Amygdala (tissue), 56 donors: ENCODE results near the gene GABRQ.

Source experiments
- DNase-seq, 56 donors: peaks; one replicate each; lab custom pipeline; 2025; lab: John Stamatoyannopoulos, UW

The GABRQ gene

GRCh38 chrX:152637649-152638442 is at the start of gene GABRQ:
Gene GABRQ (plus strand): TSS chrX:152637895. CDS start chrX:152638203, 308 bp downstream.
- peak in 29 of 56 donors; percentile 4 to 64 (median 11) for DNase-seq

DNA sequence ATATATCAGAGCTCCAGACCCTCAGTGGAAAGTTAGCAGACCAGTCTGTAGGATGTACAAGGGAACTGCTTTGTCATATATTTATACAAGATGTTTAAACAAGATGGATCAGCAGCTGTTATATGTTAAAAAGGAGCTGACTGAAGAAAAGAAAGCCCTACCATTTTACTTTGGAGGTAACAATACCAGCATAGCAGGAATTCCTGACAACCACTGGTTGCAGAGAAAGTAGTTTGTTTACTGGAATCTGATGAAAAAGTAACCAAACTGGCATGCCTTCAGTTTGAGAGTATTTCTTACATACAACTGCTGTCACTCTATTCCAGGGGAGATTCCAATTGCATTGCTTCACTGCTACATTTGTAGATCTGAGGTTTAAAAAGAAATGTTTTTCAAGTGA is 49.5 kb upstream of the GABRQ start:
- no peak for DNase-seq

GRCh38 chrX:152600853-152601633 is 36.7 kb upstream of the GABRQ start:
- DNase-seq: peak in 40 of 56 donors; percentile 0 to 69 (median 10)

DNA sequence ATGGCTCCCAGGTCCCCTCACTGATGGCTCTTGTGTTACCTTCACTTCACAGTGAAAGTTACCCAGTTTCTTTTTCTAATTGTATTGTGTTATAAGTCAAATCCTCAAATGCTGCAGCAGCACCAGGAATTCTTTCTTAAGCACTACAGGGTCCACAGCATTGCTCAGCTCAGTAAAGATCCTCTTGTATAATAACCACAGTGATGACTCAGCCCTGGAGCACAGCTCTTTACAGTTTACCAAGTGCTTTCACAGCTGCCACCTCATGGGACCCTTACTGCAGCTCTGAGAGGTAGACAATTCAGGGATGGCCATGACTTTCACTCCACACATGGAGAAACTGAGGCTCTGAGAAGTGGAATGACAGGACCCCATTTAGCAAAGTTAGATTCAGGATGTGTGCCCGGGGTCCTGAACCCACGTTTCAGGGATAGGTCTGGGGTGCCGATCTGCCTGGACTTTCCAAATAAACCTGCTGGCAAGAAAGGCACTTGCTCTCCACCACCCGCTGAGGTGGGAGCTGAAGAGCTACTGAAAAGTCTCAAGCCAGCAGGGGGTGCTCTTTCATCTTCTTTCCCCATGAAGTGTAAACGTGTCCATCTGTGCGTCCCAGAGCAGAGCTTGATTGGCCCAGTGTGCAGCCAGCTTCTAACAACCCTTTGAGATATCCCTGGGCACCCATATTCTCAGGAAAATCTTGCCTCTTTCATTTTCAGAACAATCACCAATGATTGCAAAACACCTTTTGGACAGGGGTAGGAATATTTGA is 35.7 kb upstream of the GABRQ start:
- peak in 2 of 56 donors; percentile 0 for DNase-seq

DNA sequence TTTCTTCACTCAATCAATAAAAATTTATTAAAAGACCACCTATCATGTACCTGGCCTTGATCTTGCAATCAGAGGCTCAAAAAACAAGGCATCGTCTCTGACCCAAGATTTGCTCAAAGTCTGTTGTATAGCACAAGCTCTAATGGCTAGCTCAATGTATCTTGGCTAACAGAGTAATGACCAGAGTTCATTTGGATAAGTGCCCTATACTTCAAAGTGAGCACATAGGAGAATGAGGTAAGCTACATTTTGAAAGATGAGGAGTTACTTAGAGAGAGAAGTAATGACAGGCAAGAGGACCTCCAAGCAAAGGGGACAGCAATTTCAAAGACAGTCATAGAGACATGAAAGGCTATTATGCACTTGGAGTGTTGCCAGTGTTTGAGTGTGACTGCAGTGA is 22.9 kb upstream of the GABRQ start:
- no peak for DNase-seq

- DNase-seq: no peak
Observed at GRCh38 chrX:152619897-152620296, 17.8 kb upstream of the GABRQ start.

GRCh38 chrX:152632445-152633097 is 5.1 kb upstream of the GABRQ start:
- peak in 30 of 56 donors; percentile 0 to 67 (median 8) for DNase-seq

- DNase-seq: peak in 14 of 56 donors; percentile 0 to 59 (median 8)
Observed at GRCh38 chrX:152635941-152636340, 1.8 kb upstream of the GABRQ start.

DNA sequence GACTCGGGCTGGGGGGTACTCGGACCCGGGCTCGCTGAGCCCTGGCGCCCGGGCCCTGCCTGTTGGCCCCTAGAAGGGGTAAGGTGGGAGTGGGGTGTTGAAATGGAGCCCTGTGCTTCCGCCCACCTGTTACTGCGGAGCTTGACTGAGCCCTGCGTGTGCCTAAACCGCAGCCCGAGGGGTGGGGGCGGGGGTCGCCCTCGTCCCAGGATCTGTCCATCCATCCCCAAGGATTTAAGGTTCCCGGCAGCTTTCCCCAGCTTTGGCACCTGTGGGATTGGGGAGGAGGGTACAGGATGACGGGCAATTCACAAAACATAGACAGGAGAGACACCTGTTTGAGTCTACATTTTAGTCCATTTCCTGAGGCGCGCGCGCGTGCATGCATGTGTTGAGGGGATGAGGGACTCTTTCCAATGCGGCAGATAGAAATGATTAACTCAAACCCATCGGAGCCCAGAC is 779 bp downstream of the GABRQ start:
- DNase-seq: no peak

DNA sequence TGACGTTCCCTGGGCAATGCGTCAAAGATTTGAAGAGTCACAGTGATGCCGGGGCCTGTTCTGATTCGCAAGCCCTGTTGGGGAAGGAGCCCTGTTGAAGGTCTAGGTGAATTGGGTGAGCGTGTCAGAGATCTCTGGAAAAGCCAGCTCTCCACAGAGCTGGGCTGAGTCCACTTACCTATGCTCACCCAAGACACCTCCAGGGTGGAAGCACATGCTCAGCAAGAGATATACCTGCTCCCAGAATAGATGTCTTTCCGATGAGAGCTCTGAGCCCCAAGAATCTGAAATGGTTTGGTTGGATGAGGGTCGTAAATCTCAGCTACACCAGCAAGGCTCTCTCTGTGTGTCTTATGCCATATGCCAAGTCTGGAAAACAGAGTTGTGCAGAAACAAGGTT is 1.7 kb downstream of the GABRQ start:
- no peak for DNase-seq

DNA sequence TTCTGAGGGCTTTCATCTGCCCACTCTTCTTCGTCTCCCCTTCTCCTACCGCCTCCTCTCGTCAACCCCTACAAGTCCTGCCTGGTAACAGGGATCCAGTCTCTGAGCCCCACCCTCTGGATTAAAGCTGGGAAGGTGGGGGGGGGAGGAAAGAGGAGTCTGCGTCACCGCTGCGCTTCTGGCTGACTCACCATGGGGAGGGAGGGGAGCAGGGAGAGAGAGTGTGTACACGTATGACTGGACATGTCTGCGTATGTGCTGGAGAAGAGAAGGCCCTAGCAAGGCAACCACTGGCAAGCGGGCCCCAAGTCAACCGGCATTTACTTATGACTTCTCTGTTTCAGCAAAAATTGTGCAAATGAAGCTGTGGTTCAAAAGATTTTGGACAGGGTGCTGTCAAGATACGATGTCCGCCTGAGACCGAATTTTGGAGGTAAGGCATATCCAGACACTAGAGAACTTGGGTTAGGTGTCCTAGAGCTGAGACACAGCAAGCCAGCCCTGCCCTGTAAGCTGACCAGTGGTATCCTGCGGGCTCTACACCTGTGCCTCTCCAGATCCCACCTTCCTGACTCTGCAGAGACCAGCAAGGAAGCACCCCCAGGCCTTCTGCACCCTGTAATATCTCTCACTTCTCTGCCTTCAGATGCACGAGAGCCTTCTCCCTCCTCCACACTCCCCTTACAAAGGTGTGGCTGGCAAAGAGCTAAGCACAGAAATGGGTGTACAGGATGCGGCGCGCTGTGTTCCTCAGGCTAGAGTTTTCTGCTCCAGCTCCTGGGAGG is 2.5 kb downstream of the GABRQ start:
- no peak for DNase-seq

DNA sequence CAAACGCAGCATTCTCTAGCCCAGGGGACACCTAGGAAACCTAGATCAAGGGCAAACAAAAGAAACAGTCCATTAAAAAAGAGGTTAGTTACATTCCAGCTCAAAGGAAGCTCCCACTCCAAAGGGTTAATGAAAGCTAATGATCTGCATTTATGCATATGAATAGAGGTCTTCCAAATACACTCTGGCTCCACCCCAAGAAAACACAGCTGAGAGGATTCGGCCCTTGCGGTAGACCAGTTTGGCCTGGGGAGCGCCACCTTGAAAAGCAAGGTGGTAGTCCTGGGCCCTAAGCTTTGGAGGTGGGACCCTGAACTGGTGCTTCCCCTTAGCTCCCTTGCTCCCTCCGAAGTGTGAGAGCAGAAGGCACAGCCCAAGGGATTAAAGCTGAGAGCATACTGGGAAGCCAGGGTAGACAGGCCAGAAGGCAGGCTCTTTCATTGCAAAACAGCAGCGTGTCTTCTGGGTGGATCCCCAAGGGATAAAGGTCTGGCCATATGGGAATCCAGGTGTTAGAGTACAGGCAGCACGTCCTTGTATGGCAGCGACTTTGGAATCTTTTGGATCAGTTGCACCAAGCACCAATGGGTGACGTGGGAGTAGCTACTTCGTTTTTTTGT is 3.7 kb downstream of the GABRQ start:
- no peak for DNase-seq

- peak in 26 of 56 donors; percentile 0 to 42 (median 6) for DNase-seq
Observed at GRCh38 chrX:152641996-152642395, 4.3 kb downstream of the GABRQ start.

GRCh38 chrX:152642931-152643564 is 5.4 kb downstream of the GABRQ start:
- DNase-seq: peak in 40 of 56 donors; percentile 3 to 74 (median 25)

DNA sequence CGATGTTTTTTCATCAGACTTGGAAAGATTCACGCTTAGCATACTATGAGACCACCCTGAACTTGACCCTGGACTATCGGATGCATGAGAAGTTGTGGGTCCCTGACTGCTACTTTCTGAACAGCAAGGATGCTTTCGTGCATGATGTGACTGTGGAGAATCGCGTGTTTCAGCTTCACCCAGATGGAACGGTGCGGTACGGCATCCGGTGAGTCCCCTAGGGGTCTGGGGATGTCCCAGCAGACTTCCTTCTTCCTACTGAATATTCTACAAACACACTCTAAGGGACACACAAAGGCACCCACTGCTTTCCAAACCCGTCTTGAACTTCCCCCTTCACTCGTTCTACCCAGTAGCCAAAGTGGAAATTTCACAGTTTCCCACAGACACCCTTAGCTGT is 9.3 kb downstream of the GABRQ start:
- no peak for DNase-seq

- no peak for DNase-seq
Observed at GRCh38 chrX:152647978-152648377, 10.3 kb downstream of the GABRQ start.

- DNase-seq: no peak
Observed at GRCh38 chrX:152652060-152652459, 14.4 kb downstream of the GABRQ start.

- no peak for DNase-seq
Observed at GRCh38 chrX:152652467-152652866, 14.8 kb downstream of the GABRQ start.
